Epithelial cell of prostate (primary cell): ENCODE data around the gene RABL6.
A peak's percentile ranks its signal among the peaks of the same experiment; 100 is the strongest.

Experiments
- DNase-seq: peaks from one replicate; pipeline ENCODE4 v3.0.0-alpha.2; 2011; ENCODE audit warnings: low read depth, low spot score
- H3K27ac ChIP-seq: fragments of 450-650 bp; 2 replicates; pipeline ENCODE4 v1.5.1; 2017; ENCODE audit warnings: mild to moderate bottlenecking

Gene RABL6

DNA sequence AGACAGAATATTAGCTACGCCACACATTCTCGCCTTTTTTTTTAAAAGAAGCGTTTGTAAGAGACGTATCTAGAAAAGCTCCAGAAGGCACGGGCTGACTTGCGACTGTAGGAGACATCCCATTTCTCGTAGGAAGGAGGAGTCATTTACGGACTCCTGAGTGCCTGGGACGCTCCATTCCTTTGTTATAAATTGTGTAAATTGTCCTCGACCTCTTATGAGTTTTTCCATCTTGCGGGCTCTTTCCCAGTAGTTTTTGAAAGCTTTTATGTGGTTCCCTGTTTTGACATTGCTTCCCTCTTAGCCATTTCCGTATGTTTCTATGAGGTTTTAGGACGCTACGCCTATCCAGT lies 1.0 kb downstream of the RABL6 start:
- H3K27ac ChIP-seq: peak overlapping the region; percentile 59
- no peak for DNase-seq

DNA sequence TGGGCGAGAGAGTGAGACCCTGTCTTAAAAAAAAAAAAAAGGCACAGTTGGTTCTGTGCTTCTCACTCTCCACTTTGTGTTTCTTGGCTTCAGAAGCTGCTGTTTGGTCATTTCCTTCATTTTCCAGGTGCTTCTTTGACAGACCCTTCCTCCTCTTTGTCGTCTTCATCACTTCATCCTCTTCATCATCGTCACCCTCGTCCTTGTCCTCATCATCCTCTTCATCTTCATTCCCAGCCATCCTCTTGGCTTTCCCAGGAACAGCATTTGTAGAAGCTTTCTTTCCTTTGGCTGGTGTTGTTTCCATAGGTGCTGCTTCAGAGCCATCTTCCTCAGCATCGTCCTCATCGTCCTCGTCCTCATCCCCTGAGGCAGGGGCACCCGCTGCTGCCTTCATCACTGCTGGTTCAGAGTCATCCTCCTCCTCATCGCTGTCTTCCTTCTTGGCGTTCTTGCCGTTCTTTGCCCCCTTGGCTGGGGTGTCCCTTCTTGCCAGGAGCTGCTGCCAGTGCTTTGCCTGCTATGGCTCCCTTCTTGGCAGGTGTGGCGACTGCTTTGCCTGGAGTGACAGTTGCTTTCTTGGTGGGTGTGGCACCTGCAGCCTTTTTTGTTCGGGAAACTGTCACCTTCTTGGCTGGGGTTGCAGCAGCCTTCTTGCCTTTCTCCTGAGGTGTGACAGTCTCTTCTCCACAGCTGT lies 7.1 kb downstream of the RABL6 start:
- no peak overlapping the region for H3K27ac ChIP-seq
- no peak for DNase-seq

DNA sequence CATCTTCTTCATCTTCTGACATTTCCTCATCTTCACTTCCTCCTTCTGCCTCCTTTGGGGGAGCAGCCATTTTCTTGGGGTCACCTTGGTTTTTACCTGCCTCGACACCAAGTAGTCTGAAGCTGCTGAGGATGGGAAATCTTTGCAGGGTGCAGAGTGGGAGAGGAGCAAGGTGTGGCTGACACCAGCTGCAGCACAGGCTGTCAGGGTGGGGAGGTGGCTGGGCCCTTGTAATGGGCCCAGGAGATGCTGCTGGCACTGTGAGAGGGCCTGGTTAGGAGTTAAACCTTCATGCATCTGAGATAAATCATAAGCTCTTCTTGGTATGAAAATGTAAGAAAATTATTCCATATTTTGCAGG lies 7.7 kb downstream of the RABL6 start:
- H3K27ac ChIP-seq: no peak overlapping the region
- DNase-seq: no peak

DNA sequence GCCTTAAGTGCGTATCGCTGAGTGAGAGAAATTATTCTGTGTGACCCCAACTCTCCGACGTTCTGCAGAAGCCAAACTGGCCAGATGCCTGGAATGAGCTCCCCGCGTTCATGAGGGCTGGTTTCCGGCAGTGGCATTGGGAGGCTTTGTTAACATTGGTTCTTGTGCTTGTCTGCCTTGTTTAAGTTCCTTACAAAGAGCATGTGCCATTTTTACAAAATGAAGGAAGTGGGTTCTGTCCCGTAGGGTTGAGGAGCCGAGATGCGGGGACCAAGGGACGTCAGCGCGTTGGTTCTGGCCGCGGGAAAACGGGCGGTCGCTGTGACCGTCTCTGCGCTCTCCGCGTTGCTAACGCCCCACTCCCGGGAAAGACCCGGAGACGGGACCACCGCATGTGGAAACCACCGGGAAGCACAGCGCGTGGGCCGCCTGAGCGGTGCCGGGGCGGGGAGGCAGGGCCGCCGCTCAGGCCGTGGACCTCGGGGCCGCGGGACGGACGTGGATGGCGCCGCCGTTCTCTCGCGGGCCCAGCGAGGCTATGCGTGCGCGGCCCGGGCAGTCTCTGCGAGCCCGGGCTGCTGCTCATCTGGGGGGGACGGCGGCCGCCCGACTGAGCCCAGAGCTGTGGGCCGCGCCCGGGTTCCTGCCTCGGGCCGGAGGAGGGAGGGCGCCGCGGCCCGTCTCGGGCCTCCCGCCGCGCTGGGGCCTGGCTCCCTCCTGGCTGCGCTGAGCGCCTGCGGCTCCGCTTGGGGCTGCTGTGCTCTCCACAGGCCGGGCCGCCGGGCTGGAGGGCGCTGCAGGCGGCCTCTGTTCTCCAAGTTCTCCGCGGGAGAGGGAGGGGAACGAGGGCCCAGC lies 13.4 kb downstream of the RABL6 start:
- H3K27ac ChIP-seq: no peak overlapping the region
- DNase-seq: no peak

DNA sequence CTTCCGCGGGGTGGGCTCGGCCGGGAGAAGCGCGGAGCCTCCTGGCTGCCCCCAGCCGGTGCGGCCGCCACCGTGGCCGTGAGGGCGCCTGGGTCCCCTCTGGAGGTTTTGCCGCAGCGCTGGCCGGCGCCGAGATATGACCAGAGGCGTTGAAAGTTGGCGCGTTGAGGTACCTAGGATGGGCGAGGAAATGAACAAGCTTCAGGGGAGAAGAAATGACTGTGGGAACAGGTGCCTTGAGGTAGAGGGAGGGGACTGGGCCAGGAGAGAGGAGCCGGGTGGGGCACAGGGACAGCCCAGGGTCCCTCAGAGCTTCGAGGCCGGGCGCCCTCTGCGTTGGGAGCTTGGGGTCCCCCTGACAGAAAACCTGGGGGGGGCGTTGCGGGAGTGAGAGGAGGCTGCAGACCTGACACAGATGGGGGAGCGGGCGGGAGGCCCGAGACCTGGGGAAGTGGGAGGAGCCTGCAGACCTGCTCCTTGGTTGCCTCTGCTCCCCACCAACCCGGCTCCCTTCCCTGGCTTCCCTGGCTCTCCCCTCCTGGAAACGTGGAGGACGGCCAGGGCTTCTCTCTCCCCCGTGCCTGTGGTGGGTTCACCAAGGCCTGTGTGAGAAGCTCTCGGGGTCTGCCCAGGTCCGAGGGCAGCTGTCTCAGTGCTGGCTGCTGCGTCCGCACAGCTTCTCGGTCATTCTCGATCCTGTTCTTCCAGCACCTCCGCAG lies 14.2 kb downstream of the RABL6 start:
- DNase-seq: no peak
- no peak overlapping the region for H3K27ac ChIP-seq

DNA sequence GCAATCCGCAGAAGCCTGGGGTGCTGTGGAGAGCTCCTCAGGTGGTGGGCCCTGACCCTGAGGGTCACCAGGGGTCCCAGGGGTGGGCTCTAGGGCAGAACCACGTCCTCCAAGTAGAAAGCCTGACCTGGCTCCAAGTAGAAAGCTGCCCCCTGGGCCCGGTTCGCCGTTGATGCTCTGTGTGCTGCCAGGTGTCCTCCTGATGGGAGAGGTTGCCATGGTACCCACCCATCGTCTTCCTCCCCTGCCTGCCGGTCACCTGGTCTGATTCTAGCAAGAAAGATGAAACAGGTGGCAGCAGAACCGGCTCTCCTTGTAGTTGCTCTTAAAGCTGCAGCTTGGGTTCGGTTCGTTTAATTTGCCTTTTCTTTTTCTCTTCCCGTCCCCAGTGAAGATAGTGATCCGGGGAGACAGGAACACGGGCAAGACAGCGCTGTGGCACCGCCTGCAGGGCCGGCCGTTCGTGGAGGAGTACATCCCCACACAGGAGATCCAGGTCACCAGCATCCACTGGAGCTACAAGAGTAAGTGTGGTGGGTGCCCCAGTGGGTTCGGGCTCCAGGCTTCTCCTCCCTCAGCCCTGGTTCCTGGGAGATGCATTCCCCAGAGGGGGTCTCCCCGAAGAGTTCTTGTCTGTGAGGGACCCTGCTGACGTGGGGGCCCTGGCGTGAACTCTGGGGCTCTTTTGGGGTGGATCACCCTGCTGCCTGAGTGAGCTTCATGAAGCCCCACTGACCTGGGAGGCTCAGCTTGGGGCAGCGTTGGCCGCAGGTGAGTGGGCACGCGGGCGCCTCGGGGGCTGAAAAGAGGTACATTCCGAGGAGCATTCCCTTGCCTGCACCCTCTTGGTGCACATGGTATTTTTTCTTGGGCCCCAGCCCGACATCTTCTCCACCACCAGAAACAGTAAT lies 15.6 kb downstream of the RABL6 start:
- no peak overlapping the region for H3K27ac ChIP-seq
- DNase-seq: no peak

DNA sequence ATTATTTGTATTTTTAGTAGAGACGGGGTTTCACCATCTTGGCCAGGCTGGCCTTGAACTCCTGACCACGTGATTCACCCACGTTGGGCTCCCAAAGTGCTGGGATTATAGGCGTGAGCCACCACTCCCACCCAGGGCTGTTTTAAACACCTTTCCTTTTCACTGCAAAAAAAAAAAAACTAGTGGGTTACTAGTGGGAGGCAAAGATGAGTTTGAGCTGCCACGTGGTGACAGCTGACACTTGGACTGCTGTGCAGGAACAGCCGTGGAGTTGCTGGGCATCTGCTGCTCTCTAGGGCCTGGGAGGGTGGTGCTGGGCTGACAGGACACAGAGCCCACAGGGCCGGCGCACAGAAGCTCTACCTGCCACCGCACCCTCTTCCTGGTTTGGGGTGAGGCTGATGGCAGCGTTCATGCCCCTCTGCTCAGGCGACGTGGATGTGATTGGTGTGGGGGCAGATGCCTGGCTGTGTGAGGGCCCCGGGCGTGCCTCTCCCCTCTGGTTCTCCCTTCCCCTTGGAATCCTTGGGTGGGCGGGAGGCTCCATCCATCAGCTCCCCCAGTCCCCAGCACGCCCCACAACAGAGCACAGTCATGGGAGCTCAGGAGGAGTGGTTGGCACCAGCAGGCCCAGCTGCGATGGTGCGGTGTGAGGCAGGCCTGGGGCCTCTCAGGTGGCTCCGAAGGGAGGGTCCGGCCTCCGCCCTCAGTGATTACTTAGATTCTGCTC lies 16.9 kb downstream of the RABL6 start:
- no peak for DNase-seq
- H3K27ac ChIP-seq: no peak overlapping the region

DNA sequence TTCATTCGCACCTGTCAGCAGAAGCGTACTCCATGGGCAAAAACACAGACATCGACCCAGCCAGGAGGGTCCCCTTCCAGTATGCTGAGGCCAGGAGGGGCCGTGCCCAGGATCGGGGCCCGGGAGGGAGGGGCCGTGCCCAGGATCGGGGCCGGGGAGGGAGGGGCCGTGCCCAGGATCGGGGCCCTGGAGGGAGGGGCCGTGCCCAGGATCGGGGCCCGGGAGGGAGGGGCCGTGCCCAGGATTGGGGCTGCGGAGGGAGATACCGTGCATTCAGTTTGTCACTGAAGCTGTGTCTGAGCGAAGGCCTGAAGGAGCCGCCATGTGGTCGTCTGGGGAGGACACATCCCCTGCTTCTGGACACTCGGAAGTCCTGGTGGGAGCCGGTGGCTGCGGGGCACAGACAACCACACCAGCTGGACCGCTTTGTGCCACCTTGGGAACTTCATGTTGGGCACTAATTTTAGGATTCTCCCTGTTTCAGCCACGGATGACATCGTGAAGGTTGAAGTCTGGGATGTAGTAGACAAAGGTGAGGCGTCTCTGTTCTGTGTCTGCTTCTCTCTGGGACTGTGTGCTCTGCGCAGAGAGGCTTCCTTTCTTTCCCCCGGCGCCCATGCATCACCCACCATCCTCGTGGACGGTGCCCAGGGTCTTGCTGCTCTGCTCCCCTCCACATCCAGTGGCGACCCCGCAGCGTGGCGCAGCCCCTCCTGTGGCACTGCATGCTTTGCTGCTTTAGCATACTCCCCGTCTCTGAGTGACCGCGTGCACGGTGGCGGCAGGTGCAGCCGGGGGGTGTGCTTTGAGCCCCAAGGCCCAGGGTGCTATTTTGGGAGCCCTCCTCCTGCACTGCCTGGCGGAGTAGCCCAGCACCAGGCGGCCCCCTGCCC lies 17.8 kb downstream of the RABL6 start:
- no peak for DNase-seq
- no peak overlapping the region for H3K27ac ChIP-seq

DNA sequence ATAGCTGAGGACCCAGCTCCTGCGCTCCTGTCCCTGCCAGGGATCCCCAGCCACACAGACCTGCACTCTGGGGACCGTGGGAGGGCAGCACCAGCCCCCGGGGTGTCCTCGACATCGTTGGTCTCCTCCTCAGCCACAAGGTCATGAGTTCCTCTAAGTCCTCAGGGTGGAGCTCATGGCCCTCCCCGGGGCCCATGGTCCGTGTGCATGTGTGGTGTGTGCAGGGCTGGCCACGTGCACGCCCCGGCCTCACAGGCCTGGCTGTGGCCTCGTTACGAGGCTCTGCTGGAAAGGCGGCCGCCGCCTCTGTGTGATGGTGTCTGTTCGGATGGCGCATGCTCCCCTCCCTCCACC lies 18.4 kb downstream of the RABL6 start:
- no peak overlapping the region for H3K27ac ChIP-seq
- DNase-seq: no peak

DNA sequence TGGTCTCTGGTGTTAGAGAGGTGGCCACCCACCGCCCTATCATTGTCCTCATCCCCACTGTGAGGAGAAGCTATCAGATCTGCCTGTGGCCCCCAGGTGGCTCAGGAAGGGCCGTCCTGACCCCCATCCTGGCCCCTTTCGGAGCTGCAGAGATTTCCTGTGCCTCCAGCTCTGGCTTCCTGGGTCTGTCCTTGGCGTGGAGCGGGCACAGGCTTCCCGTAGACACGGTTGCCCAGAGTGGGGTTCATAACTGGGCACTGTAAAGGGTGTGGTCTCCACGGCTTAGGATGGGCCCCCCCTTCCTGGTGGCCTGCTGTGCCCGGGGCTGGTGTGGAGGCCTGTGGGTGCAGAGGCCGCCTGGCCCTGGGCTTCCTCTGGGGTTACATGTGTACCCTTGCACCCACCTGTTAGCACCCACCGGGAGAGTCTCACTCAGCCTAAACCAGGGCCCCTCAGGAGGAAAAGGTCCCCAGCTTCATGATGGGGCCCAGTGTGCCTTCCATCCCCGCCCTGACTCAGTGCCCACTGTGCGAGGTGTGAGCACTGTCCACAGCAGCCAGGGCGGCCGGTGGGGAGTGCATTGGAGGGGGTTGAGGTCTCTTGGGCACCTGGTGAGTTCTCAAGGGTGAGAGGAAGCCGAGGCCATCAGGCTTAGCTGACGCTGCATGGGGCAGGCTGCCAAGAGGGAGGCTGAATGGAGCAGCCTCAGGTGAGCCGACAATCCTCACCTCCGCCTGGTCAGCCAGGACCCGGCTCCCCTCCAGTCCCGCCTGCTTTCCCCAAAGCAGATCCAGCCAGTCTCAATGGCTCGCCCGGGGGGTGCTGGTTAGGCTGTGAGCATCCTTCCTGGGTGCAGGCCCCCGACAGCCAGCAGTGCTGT lies 19.2 kb downstream of the RABL6 start:
- DNase-seq: no peak
- no peak overlapping the region for H3K27ac ChIP-seq

DNA sequence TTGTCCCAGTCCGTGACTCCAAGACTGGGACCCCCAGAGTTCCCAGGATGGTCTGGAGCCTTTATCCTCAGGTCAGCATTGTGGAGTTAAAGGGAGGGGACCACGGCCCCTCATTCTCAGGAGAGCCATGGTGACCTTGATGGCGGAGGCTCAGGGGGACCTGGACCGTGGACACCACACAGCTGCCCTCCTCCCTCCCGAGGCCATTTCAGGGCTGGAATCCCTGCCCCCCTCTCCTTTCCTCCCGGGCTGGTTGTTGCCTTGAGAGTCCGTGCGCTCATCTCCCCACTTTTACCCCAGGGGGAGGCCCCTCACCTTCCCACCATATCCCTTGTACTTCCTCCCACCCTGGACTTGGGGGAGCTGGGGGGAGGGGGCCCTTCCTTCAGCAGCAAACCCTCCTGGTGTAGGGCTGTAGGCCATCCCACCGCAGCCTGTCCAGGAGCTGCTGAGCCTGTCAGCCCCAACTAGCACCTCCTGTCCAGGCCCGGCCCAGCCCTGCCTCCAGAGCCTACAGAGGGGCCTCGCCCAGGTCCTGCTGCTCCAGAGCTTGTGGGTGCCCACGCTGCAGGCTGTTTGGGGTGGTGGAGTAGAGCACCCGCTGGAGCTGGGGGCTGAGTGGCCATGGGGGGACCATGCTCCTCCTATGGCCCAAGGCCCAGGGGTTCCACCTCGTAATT lies 20.2 kb downstream of the RABL6 start:
- no peak for DNase-seq
- H3K27ac ChIP-seq: no peak overlapping the region

DNA sequence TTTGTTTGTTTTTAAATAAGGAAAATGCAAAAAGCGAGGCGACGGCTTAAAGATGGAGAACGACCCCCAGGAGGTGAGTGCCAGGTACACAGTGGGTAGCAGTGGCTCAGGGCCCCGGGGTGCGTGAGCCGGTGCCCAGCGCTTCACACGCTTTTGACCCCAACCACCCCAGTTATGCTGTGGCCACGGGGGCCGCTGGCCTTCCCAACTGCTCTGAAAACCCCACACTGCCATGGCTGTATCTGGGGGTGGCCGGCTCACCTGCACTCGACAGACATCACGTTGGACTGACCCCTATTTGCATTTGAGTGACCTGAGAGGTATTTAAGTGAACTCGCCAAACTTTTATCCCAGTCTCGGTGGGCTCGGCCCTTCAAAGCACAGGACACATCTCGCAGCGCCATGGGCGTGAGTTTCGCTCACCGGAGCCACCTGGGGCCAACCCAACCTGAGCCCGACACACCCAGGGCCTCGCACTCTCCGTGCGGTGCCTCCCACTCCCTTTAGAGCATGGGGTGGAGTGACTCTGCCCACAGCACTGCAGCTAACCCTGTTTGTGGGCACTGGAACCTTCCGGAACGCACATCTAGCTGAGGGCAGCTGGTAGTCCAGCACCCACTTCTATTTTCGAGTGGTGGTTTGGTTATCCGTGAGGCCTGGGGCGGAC lies 20.9 kb downstream of the RABL6 start:
- H3K27ac ChIP-seq: no peak overlapping the region

DNA sequence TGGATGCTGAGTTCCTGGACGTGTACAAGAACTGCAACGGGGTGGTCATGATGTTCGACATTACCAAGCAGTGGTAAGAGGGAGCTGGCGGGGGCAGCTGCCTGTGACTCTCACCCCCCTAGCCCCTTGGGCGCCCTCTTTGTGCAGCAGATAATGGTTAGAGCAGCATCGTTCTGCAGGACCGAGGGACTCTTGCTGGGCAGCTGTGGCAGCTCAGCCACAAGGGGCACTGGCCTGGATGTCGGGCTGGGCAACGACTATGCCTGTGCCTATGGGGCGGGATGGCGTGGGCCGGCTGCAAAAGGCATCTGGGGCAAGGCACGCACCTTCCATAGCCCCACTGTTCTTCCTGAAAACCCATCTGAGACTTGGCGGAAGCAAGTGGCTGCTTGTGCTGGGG lies 21.7 kb downstream of the RABL6 start:
- no peak overlapping the region for H3K27ac ChIP-seq

More for the DNA sequence above, 20.9 kb downstream of the RABL6 start:
- no peak for DNase-seq

DNA sequence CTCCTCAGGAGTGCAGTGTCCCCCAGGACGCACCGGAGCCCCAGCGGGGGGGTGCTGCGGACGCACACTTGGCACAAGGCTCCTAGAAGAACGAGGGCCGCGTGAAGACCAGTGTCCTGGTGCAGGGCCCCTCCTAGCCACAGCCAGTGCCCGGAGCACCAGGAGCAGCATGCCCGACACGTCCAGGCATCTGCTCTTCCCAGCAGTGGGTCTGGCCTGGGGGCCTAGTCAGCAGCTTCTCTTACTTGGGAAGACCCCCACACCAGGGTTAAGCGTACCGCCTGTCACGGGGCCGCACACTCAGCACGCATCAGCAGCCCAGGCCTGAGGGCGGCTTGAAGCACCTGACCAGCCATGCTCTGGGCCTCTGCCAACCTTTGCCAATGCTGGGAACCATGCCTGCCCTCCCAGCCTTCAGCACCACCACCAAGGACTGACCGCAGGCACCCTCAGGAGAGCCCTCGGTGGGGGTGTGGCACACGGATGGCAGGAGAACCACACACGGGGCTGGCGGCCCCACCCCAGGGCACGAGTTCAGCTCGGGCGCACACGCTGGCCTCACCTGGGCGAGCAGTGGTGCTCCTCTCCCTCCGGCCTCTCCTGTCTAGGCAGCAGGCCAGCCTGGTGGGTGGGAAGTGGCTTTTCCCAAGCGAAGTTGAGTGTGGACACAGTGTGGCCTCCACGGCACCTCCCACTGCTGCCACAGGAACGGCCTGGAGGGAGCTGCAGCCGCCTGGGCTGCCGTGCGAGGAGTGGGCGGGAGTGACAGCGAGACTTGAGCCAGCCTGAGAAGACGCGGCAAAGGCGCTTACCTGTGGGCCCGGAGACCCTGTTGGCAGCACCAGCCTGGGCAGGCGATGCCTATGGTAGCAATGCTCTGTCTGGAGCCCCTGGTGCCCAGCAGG lies 22.5 kb downstream of the RABL6 start:
- H3K27ac ChIP-seq: no peak overlapping the region
- no peak for DNase-seq

More for the DNA sequence above, 21.7 kb downstream of the RABL6 start:
- DNase-seq: no peak

DNA sequence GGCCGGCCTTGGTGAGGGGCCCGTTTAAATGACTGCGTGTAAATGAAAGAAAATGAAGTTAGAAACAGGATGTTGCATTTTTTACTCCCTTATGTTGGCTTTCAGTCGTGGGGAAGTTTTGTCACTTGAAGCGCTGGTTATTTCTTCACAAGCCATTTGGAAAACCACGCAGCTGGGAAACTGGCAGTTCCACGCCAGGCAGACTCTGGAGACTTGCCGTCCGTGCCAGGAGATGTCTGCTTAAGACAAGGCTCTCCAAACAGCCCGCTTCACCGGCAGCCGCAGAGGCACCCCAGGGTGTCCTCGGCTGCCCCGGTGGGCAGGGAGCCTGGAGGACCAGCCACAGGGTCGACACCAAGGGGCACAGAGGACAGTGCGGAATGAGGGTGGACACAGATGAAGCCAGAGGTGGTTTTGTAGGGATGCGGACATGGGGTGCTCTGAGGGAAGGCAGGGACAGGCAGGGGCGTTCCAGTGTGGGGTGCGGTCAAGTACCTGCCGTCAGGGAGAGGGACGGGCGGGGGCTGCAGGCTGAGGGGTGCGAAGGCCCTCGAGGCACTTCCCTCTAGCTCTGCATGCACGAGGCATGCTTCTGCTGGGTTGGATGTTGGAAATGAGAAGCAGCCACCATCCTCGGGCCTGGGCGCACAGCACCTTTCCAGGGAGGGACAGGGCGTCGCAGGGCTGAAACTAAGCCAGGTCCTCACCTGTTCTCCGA lies 23.4 kb downstream of the RABL6 start:
- no peak overlapping the region for H3K27ac ChIP-seq
- no peak for DNase-seq
